GM10248 (cell line): ENCODE results near the gene CD207.
A peak's percentile ranks its signal among the peaks of the same experiment; 100 is the strongest.

ENCODE experiments used
- CTCF ChIA-PET: fragments of 300-600 bp; sonication (Branson Sonifier 250); formaldehyde crosslinking; extraction: SDS; loops from one replicate; lab custom pipeline; 2021; ENCODE audit warnings: antibody characterized with exemption; lab: Yijun Ruan, JAX
- POLR2A ChIA-PET: fragments of 350-650 bp; sonication (Branson Sonifier 250); formaldehyde crosslinking; extraction: SDS; loops from one replicate; lab custom pipeline; 2020; ENCODE audit warnings: antibody characterized with exemption; lab: Yijun Ruan, JAX
- DNase-seq: peaks from one replicate; pipeline ENCODE4 v3.0.0; 2012; ENCODE audit errors: extremely low spot score
- TF ChIP-seq, protein P1 (sequence below): IDR thresholded peaks from 2 replicates; pipeline ENCODE4 v1.5.1; 2012; ENCODE audit warnings: mild to moderate bottlenecking, low read depth; ENCODE audit errors: extremely low read depth, missing control alignments, control extremely low read depth

The CD207 gene

DNA sequence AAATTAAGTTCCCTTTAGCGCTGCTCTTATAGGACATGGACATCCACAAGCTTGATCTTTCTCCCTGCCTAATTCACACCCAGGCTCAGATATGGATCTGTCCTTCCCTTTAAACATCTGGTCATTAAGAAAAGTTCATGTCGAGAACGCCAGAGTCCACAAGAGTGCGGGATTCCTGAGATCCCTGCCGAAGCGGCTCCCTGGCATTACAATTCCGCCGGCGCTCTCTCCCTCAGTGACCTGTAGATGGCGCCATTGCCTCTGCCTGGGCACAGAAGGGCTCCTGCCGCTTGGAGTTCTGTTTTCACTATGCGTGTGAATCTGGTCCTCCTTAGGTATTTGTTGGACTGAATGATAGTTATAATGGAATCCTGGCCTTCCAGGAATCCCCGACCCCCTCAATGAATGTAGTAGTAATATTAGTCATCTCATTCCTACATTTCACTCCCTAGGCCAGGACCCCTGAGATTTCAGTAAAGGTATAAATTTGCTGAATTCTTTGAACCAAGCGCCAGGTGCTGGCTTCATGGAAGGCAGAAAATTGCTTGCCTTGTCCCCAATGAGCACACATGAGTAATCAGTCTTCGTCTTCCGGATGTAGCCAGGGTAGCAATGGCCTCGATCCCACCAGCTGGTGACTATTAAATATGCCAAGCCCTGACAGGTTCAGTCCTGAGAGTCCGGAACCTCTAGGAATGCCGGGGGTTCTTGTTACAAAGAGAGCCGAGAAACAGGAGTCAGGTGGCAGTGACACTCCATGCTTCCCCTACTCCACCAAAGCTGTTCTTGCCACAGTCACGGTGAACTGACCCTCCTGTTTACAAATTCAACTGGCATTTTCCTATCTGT is 26.4 kb upstream of the CD207 start:
- ChIA-PET POLR2A (no interaction called here), CTCF (interaction anchor here (1.0 to 6.4 kb wide), 11 partner anchors 10 to 118 kb away, joined by 3 to 67 read pairs (median 6); no protein-coding TSS in a partner anchor)
- peak; percentile 80 for DNase-seq
- TF ChIP-seq, protein P1, sequence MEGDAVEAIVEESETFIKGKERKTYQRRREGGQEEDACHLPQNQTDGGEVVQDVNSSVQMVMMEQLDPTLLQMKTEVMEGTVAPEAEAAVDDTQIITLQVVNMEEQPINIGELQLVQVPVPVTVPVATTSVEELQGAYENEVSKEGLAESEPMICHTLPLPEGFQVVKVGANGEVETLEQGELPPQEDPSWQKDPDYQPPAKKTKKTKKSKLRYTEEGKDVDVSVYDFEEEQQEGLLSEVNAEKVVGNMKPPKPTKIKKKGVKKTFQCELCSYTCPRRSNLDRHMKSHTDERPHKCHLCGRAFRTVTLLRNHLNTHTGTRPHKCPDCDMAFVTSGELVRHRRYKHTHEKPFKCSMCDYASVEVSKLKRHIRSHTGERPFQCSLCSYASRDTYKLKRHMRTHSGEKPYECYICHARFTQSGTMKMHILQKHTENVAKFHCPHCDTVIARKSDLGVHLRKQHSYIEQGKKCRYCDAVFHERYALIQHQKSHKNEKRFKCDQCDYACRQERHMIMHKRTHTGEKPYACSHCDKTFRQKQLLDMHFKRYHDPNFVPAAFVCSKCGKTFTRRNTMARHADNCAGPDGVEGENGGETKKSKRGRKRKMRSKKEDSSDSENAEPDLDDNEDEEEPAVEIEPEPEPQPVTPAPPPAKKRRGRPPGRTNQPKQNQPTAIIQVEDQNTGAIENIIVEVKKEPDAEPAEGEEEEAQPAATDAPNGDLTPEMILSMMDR: peak; percentile 89

DNA sequence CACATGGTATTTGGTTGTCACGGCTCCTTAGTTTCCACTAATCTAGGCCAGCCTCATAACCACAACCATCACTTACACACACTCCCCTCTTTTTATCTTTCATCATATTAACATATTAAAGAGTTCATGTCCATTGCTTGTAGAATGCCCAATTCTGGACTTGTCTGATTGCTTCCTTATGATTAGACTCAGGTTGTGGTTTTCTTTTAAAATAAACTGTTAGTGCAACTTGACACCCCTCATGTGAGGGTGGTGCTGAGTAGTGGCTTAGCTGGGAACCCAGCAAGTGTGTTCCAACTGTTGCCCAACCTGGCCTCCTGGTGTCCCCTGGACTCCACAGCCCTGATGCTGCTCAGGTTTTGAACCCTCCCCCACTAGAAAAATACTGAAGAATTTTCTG is 20.1 kb upstream of the CD207 start:
- TF ChIP-seq, protein P1: no peak
- ChIA-PET CTCF (interaction anchor here (1.3 to 2.7 kb wide), 3 partner anchors 13 to 57 kb away, joined by 3 to 12 read pairs (median 6); no protein-coding TSS in a partner anchor), POLR2A (no interaction called here)
- DNase-seq: no peak

DNA sequence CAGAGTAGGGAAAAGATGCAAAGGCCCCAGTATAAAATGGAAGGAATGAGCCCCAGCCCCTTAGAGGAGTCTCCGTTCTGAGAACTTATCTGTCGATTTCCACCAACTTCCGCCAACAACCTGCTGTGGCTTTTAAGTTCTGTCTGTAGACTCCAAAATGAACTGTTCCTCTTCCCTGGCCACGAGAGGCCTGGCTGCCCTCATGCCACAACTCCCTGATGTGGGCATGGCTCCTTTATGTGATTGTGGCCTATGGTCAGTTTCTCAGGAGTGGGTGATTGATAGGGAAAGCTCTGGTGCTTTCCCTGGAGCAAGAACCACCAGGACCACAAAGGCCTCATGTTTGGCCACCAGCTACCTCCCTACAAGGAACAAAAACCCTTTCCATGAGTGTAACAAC is 18.8 kb upstream of the CD207 start:
- POLR2A ChIA-PET: no interaction called here
- CTCF ChIA-PET: interaction anchor here (2.7 kb wide), 1 partner anchor 17 kb away, joined by 12 read pairs; no protein-coding TSS in a partner anchor
- no peak for DNase-seq
- TF ChIP-seq, protein P1: no peak

DNA sequence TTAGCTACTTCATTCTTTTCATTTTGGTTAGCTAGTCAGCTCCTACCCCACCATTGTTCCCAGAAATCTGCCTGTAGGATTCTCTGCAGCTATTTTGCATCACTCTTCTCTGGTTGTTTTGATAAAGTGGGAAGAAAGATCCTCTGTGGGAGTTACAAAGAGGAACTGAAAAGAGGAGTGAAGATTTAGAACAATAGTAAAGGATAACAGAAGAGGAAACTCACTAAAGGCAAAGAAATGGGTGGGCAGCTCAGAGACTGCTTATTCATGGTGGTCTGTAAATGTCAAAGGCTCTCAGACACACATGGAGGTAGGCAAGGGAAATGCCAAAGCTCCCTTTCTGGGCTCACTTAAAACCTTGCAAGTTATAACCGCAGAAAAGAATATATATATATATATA is 17.2 kb upstream of the CD207 start:
- DNase-seq: no peak
- POLR2A ChIA-PET: no interaction called here
- CTCF ChIA-PET: interaction anchor here (1.1 to 1.5 kb wide), 4 partner anchors 8 to 96 kb away, joined by 4 to 9 read pairs (median 5); no protein-coding TSS in a partner anchor
- TF ChIP-seq, protein P1: no peak

DNA sequence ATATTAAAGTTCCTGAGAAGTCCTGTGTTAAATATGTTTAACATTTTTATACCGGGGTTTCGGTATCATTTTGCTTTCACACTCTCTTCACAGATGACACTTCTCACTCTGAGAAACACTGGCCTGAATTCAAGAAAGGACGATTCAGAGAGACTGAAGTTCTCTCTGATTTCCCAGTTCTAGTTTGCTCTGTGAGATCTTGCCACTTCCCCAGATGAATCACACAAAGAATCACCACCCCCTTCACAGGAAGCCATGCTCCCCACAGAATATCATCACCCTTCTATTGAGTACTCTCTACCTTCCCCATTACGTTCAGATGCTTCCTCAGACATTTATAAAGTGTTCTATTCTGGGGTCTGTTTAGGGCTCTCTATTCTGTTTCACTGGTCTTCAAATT is 16.1 kb upstream of the CD207 start:
- ChIA-PET POLR2A (no interaction called here), CTCF (interaction anchor here (1.1 to 1.5 kb wide), 4 partner anchors 9 to 97 kb away, joined by 4 to 9 read pairs (median 5); no protein-coding TSS in a partner anchor)

DNA sequence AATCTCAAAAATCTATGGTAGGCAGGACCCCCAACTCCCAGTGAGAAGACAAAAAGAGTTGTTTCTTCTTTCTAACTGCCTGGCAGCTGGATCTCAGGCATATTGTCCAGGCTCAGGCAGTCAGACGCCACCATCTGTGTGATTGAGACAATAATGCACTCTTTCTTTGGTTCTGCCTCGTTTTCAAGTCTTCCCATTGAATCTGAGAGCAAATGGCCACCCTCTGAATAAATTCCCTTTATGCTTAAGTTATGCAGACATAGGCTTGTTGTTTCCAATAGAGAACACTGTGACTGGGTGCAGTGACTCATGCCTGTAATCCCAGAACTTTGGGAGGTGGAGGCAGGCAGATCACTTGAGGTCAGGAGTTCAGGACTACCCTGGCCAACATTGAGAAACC is 15.3 kb upstream of the CD207 start:
- no peak for DNase-seq
- ChIA-PET CTCF (interaction anchor here (1.3 kb wide), 1 partner anchor 10 kb away, joined by 5 read pairs; no protein-coding TSS in a partner anchor), POLR2A (no interaction called here)
- TF ChIP-seq, protein P1: no peak

More for the DNA sequence above, 16.1 kb upstream of the CD207 start:
- TF ChIP-seq, protein P1: no peak
- peak; percentile 54 for DNase-seq
